GM12864 (cell line): ENCODE measurements around the gene OPTN.

Experiments used
- DNase-seq: peaks from one replicate; pipeline ENCODE4 v3.0.0-alpha.2; 2011; ENCODE audit warnings: low read depth
- H3K4me3 ChIP-seq: 2 replicates; pipeline ENCODE4 v1.5.1; 2011; ENCODE audit warnings: mild to moderate bottlenecking, low read depth, low read length, control low read depth
- CTCF ChIP-seq: IDR thresholded peaks from 2 replicates; pipeline ENCODE4 v1.5.1; 2011; ENCODE audit warnings: low read depth, mild to moderate bottlenecking, moderate library complexity, low read length, control low read depth, inconsistent platforms; ENCODE audit errors: missing control alignments

OPTN gene

DNA sequence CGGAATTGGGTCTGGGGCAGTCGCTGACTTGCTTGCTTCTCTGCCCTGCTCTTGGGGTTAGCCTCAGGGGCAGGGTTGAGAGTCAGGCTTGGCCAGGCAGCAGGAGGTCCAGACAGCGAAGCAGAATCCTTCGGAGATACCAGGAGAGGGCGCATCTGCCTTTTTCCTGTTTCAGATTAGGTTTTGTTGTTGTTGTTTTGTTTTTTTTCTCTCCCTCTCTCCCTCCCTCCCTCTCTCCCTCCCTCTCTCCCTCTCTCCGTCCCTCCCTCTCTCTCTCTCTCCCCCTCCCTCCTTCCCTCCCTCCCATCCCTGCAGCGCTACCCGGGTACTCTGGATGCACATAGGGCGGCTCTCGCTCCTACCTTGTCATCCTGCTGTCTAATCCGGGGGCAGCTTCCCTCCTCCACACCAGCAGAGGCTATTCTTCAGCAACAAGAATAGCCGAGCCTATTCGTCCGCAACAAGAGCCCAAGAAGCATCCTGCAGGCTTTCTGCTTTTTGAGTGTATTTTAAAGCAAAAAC is 758 bp upstream of the OPTN start:
- peak overlapping the region; percentile 92 for H3K4me3 ChIP-seq
- DNase-seq = no peak
- peak; percentile 77 for TF ChIP-seq CTCF

DNA sequence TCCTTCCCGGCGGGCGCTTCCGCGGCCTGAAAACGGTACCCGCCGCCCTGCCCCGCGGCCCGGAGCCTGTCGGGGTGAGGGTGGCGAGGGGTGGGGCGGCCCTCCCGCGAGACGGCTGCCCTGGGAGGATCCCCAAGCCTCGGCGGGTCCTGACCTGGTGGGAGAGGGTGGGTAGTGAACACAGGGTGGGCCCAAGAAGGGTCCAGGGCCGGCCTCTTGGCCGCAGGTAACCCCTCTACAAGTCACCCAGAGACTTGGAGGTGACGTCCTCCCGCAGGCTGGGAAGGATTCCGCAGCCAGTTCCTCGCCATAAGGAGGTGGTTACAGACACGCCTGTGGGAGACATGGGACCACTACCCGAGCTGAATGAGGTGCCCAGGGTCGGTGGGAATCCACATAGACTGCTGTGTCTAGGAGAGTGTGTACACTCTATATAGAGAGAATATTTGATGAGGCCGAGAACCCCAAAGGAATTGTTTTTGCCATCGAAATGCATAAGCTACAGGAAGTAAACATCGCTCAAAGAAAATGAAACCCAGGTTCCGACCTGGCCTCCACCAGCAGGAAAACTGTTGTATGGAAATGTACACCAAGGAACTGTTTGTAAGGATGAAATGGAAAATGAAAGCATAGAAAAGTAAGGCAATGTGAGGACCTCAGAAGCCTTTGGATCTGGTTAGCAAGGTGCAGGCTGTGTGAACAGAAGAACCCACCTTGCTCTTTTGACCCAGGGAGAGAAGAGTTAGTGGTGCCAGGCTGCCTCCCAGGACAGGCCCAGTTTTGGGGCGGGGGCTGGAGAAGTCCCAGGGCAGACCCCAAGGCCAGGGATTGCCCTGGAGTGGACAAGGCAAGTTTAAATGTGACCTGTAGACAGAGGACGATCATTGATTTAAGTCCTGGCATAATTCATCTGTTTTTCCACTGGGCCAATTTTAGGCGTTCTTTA is 659 bp downstream of the OPTN start:
- peak overlapping the region; percentile 92 for H3K4me3 ChIP-seq
- no peak for DNase-seq

GRCh38 chr10:13102002-13102794 is 2.2 kb downstream of the OPTN start:
- H3K4me3 ChIP-seq = no peak overlapping the region
- TF ChIP-seq CTCF = no peak
- DNase-seq = no peak

More for the DNA sequence above, 659 bp downstream of the OPTN start:
- no peak for TF ChIP-seq CTCF

- no peak for DNase-seq
- TF ChIP-seq CTCF = no peak
- no peak overlapping the region for H3K4me3 ChIP-seq
Observed at GRCh38 chr10:13103554-13103953, 3.6 kb downstream of the OPTN start.

DNA sequence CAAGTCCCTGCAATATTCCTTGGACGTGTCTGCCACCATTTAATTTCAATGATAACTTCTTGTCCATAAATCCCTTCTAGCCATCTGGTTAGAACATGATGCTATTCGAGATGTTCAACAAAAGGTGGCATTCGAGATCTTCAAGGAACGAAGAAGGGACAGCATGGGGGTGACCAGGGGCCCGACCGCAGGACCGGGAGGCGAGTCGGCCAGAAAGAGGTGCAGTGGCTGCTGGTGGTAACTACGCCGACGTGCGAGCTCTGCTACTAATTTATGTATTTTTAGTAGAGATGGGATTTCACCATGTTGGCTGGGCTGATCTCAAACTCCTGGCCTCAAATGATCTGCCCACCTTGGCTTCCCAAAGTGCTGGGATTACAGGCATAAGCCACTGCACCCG is 4.7 kb downstream of the OPTN start:
- H3K4me3 ChIP-seq = no peak overlapping the region
- DNase-seq = no peak
- TF ChIP-seq CTCF = no peak

DNA sequence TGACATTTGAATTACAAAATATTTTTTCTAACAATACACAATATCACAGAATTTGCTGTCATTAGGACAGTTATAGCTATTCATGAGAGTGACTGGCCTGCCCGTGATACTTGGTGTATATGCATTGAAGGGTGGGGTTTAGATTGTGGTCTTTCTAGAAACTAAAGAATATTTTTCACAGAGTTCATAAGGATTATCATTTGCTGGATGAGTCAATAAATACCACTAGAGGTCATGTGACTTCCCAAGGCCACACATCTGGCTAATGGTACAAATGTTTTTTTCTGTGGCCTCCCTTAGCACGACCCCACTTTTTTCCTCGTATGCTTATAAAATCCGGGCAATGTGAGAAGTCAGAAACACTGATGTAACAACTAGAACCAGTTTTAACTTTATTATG is 5.2 kb downstream of the OPTN start:
- no peak for TF ChIP-seq CTCF
- H3K4me3 ChIP-seq = no peak overlapping the region
- no peak for DNase-seq
